Measurements from ENCODE around the gene ANTXRL.
"Not testable (repeated sequence)": the region's sequence is repeated elsewhere in the genome, so short reads cannot be mapped to it uniquely, and the experiment has no call there.

- not testable (repeated sequence) for TF ChIP-seq POLR2AphosphoS5 (IDR thresholded peaks at IDR 0.05; ENCODE audit: insufficient read depth in 1 of 2, low read depth in 1 of 2); POLR2A (IDR thresholded peaks at IDR 0.05); CTCF (IDR thresholded peaks at IDR 0.05)
Measured at GRCh38 chr10:46271795-46272499, 14.8 kb upstream of the ANTXRL start.

All from vagina (tissue), 2 donors.